OCI-LY3 (cell line): ENCODE measurements around the gene UGDH.

Experiments
- H2AFZ ChIP-seq: fragments of 200-600, 300-600 bp; shearing (Covaris generic); 2 replicates; pipeline ENCODE4 v1.6.0; 2014; ENCODE audit warnings: antibody characterized with exemption, low read depth, low read length
- H3K27ac ChIP-seq: fragments of 200-600, 300-600 bp; sonication (generic); 2 replicates; pipeline ENCODE4 v1.5.1; 2014; ENCODE audit warnings: mild to moderate bottlenecking, low read length, moderate library complexity, mixed read lengths
- H3K27me3 ChIP-seq: fragments of 200-600, 300-600 bp; sonication (generic); 2 replicates; pipeline ENCODE4 v1.6.1; 2014; ENCODE audit warnings: low read depth, low read length, mixed read lengths
- H3K36me3 ChIP-seq: fragments of 200-600, 300-600 bp; sonication (generic); replicated peaks from 2 replicates; pipeline ENCODE3; 2014; ENCODE audit warnings: low read depth, low read length, mixed read lengths
- H3K4me1 ChIP-seq: fragments of 300-600, 200-600 bp; sonication (generic); 2 replicates; pipeline ENCODE4 v1.6.1; 2014; ENCODE audit warnings: low read length, mixed read lengths
- H3K4me2 ChIP-seq: fragments of 200-600, 300-600 bp; sonication (generic); 2 replicates; pipeline ENCODE4 v1.6.1; 2014; ENCODE audit warnings: low read length, mixed read lengths
- H3K4me3 ChIP-seq: fragments of 300-600, 200-600 bp; sonication (generic); 2 replicates; pipeline ENCODE4 v1.5.1; 2014; ENCODE audit warnings: antibody characterized with exemption, mild to moderate bottlenecking, low read length, moderate library complexity
- H3K79me2 ChIP-seq: fragments of 300-600, 200-600 bp; shearing (Covaris generic); 2 replicates; pipeline ENCODE4 v1.6.1; 2014; ENCODE audit warnings: mild to moderate bottlenecking, low read length, mixed read lengths
- H3K9ac ChIP-seq: fragments of 300-600, 200-600 bp; shearing (Covaris generic); 2 replicates; pipeline ENCODE4 v1.6.0; 2014; ENCODE audit warnings: mild to moderate bottlenecking, low read length, moderate library complexity
- H3K9me3 ChIP-seq: fragments of 200-600, 300-600 bp; shearing (Covaris generic); 2 replicates; pipeline ENCODE4 v1.6.1; 2014; ENCODE audit warnings: low read length, mixed read lengths; ENCODE audit not compliant: insufficient read depth
- H4K20me1 ChIP-seq: fragments of 200-600, 300-600 bp; sonication (generic); 2 replicates; pipeline ENCODE4 v1.6.1; 2016; ENCODE audit warnings: low read length, mixed read lengths; ENCODE audit not compliant: insufficient read depth
- CTCF ChIP-seq: fragments of 200-600, 300-600 bp; sonication (generic); IDR thresholded peaks from 2 replicates; pipeline ENCODE4 v1.5.1; 2014; ENCODE audit warnings: antibody characterized with exemption, low read length, low read depth
- EZH2phosphoT487 ChIP-seq: fragments of 200-600 bp; shearing (Covaris generic); IDR thresholded peaks from 2 replicates; pipeline ENCODE4 v1.6.1; 2018; ENCODE audit warnings: antibody characterized with exemption, mixed run types, low read depth

UGDH gene

GRCh38 chr4:39562792-39563191, 35.6 kb upstream of the UGDH start:
- no peak overlapping the region for H2AFZ ChIP-seq
- no peaks in the 10 kb centered on the region for H3K9me3 ChIP-seq
- no peaks in the 10 kb centered on the region for H3K79me2 ChIP-seq
- H3K4me2 ChIP-seq: no peak overlapping the region
- H3K4me1 ChIP-seq: no peaks in the 10 kb centered on the region
- no peak overlapping the region for H3K4me3 ChIP-seq
- H3K9ac ChIP-seq: no peak overlapping the region
- no peaks in the 10 kb centered on the region for H3K27me3 ChIP-seq
- no peak for TF ChIP-seq CTCF
- peaks cover 10% of the 10 kb centered on the region for H3K36me3 ChIP-seq
- H3K27ac ChIP-seq: no peak overlapping the region
- no peaks in the 10 kb centered on the region for H4K20me1 ChIP-seq

- no peak overlapping the region for H3K4me2 ChIP-seq
- H3K79me2 ChIP-seq: no peaks in the 10 kb centered on the region
- TF ChIP-seq EZH2phosphoT487 (no peak), CTCF (no peak)
- no peaks in the 10 kb centered on the region for H3K9me3 ChIP-seq
- H3K27ac ChIP-seq: no peak overlapping the region
- H2AFZ ChIP-seq: no peak overlapping the region
- no peak overlapping the region for H3K9ac ChIP-seq
- no peaks in the 10 kb centered on the region for H3K27me3 ChIP-seq
- H3K4me1 ChIP-seq: no peaks in the 10 kb centered on the region
- H3K36me3 ChIP-seq: no peaks in the 10 kb centered on the region
- no peaks in the 10 kb centered on the region for H4K20me1 ChIP-seq
- no peak overlapping the region for H3K4me3 ChIP-seq
These were observed 32.4 kb upstream of the UGDH start for GRCh38 chr4:39559626-39560025.

GRCh38 chr4:39555472-39555871, 28.2 kb upstream of the UGDH start:
- no peak overlapping the region for H3K4me2 ChIP-seq
- H4K20me1 ChIP-seq: no peaks in the 10 kb centered on the region
- H3K79me2 ChIP-seq: no peaks in the 10 kb centered on the region
- H3K27ac ChIP-seq: no peak overlapping the region
- H3K27me3 ChIP-seq: no peaks in the 10 kb centered on the region
- H3K36me3 ChIP-seq: no peaks in the 10 kb centered on the region
- H3K9ac ChIP-seq: no peak overlapping the region
- no peak overlapping the region for H2AFZ ChIP-seq
- H3K4me1 ChIP-seq: no peaks in the 10 kb centered on the region
- H3K4me3 ChIP-seq: no peak overlapping the region
- TF ChIP-seq EZH2phosphoT487: no peak
- no peak for TF ChIP-seq CTCF
- H3K9me3 ChIP-seq: no peaks in the 10 kb centered on the region

GRCh38 chr4:39548425-39549067, 21.3 kb upstream of the UGDH start:
- Histone ChIP-seq H3K4me2 (no peak overlapping the region), H3K9ac (no peak overlapping the region), H3K79me2 (no peaks in the 10 kb centered on the region), H3K27ac (no peak overlapping the region), H3K4me3 (no peak overlapping the region), H2AFZ (no peak overlapping the region), H3K27me3 (no peaks in the 10 kb centered on the region), H3K36me3 (no peaks in the 10 kb centered on the region), H3K9me3 (no peaks in the 10 kb centered on the region), H3K4me1 (no peaks in the 10 kb centered on the region), H4K20me1 (no peaks in the 10 kb centered on the region)
- TF ChIP-seq CTCF (no peak), EZH2phosphoT487 (no peak)
